Medulla oblongata (tissue), 1 donor: ENCODE data around the gene ARHGAP5.

Experiments
- DNase-seq: peaks from one replicate; pipeline ENCODE4 v3.0.0-alpha.2; 2015; ENCODE audit errors: extremely low spot score

Gene ARHGAP5

DNA sequence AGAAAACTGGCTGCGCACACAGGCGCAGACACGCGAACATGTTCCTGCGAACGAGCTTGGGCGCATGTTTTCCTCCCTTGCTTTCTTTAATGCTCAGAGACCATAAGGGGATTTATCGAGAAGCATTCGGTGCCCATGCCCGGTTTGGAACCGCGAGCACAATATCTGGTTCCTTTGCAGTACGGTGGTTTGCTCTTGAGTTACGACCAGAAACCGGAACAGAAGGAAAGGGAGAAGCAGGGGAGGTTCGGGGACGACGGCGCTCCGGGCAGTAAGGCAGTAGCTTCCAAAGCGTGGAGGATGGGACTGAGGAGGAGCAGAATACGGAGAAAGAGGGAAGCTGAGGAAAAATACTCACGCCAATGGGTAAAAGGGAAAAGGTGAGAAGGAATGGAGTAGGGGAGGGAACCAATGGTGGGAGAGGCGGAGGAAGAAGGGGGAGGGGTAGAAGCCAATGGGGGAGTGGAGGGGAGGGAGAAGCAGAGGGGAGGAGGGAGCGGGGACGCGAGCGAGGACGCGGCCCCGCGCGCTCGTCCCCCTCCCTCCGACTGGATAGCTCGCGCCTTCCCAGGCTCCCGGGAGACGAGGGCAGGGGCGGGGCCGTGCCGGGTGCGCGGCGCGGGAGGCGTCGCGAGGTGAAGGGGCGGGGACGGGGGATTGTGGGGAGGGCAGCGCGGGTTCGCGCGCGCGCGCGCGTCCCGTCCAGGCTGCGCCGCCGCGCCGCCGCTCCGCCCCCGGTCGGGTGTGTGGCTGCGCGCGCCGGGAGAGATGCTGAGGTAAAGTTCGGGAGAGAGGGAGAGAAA, 625 bp upstream of the ARHGAP5 start:
- peak; percentile 98 for DNase-seq

GRCh38 chr14:32078023-32078857, 1.1 kb downstream of the ARHGAP5 start:
- DNase-seq = peak; percentile 72

- peak; percentile 27 for DNase-seq
Observed at GRCh38 chr14:32078858-32079216, 1.7 kb downstream of the ARHGAP5 start.

GRCh38 chr14:32079264-32079663, 2.2 kb downstream of the ARHGAP5 start:
- DNase-seq = no peak

- no peak for DNase-seq
Observed at GRCh38 chr14:32080001-32080510, 3.0 kb downstream of the ARHGAP5 start.

GRCh38 chr14:32081901-32082300, 4.8 kb downstream of the ARHGAP5 start:
- DNase-seq = no peak

DNA sequence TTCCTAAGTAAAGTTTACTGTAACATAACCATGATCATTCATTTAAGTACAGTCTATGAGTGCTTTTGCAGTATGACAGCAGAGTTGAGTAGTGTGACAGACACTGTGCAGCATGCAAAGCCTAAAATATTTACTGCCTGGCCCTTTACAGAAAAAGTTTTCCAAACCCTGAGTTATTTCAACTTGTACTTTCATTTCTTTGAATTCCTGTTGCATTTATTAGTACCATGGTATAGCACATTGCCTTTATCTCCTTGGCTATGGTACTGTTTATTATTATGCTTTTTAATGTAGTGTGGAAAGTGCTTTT, 6.2 kb downstream of the ARHGAP5 start:
- no peak for DNase-seq

GRCh38 chr14:32083789-32084188, 6.7 kb downstream of the ARHGAP5 start:
- DNase-seq = no peak

DNA sequence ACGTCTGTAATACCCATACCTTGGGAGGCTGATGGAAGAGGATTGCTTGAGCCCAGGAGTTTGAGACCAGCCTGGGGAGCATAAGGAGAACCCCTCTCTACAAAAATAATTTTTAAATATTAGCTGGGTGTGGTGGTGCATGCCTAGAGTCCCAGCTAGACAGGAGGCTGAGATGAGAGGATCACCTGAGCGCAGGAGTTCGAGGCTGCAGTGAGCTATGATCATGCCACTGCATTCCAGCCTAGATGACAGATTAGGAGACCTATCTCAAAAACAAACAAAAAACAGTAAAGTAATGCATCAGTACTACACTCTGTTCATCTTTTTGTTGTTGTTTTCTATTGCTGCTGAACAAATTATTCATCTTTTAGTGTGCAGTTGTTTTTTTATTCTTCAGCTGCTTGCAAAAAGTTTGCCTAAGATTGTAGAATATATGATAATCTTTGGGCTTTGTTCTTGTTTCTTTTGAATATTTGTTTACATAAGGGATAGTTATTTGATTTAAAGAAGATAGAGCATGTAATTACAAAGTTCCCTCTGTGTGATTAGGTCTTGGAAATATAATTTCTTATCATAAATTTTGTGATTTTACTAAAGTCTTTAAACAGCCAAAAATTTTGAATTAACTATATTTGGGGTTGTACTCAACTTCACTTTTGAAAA, 8.2 kb downstream of the ARHGAP5 start:
- no peak for DNase-seq

DNA sequence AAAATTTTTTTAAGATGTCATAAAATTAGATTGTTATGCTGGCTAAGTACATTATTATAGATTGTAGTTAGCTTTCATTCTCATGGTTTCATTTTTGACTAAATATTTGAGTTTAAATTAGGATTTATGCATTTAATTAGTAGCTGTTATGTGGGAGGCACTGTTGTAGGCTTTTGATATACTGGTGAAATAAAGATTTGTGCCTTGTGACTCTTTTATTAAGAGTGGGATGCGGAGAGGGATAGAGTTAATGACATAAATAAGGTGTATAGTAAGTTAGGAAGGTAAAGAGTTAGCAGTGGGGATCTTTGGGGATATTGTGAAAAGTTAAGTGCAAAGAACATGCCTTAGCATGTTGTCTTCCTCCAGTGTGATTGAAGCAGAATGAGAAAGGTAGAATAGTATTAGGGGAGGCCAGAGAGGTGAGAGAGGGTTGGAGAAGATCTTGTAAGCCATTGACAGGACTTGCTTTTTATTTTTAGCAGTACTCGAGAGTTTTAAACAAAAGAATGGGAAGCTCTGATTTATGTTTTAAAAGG, 8.8 kb downstream of the ARHGAP5 start:
- no peak for DNase-seq

DNA sequence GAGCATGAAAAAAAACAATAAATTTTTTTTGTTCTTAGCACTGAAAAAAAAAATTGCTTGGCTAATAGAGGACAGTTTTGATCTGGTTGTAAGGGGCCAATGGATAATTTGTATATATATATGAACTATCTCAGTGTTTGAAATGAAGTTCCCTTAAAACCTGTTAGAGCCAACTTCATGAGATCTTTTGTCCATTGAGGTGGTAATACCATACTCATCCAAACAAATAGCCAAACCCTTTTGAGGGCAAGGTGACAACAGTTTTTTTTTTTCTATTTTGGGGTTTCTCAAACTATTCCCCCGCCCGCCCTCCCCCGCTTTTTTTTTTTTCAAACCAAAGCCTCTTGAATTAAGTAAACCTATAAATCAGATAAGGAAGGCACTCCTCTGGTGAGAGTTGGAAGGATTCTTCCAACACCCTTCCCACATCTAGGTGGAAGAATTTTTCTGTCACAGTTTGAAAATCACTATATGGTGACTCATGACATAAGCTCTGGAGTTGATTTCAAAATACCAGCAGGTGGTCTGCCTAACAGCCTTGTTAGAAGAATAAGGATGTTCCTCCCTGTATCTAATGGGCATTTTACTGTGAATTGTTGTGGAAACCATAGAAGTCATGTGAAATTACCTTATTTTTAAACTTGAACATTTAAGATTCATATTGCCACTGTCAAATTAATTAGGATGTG, 10.2 kb downstream of the ARHGAP5 start:
- no peak for DNase-seq

GRCh38 chr14:32087907-32088306, 10.8 kb downstream of the ARHGAP5 start:
- DNase-seq = no peak

GRCh38 chr14:32090686-32091085, 13.6 kb downstream of the ARHGAP5 start:
- peak; percentile 33 for DNase-seq

GRCh38 chr14:32099473-32099872, 22.4 kb downstream of the ARHGAP5 start:
- no peak for DNase-seq

DNA sequence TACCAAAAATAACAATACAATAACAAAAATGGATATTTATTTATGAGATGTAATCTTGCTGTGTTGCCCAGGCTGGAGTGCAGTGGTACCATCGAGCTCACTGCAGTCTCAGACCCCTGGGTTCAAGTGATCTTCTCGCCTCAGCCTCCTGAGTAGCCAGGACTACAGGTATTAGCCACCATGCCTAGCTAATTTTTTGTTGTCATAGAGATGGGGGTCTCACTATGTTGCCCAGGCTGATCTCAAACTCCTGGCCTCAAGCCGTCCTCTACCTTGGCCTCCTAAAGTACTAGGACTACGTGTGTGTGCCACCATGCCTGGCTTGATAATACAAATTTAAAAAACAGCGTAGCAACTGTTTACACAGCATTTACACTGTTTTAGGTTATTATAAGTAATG, 23.1 kb downstream of the ARHGAP5 start:
- no peak for DNase-seq

DNA sequence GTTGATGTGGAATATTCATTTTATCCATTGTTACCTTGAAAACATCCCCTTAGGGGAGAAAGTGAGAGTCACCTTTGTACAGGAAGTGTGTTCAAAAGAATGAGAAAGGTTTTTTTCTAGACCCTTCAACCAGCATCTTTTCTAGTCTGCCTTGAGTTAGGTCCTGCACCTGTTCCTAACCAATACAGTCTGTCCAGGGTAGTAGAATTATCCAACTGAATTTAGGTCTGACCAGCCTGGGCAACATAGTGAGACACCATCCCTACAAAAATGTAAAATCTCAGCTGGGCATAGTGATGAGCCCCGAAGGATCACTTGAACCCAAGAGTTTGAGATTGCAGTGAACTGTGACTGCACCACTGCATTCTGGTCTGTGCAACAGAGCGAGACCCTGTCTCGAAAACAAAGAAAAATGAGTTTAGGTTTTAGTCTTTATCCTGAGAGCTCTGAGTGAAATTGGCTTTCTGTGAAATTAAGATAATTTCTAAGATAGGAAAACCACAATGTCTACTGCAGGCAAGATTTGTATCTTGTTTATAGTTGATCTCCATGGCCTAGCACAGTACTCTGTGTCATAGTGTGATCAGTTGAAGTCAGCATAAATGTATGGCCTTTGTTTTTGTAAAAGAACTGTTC, 25.2 kb downstream of the ARHGAP5 start:
- no peak for DNase-seq

GRCh38 chr14:32102968-32103367, 25.9 kb downstream of the ARHGAP5 start:
- no peak for DNase-seq

DNA sequence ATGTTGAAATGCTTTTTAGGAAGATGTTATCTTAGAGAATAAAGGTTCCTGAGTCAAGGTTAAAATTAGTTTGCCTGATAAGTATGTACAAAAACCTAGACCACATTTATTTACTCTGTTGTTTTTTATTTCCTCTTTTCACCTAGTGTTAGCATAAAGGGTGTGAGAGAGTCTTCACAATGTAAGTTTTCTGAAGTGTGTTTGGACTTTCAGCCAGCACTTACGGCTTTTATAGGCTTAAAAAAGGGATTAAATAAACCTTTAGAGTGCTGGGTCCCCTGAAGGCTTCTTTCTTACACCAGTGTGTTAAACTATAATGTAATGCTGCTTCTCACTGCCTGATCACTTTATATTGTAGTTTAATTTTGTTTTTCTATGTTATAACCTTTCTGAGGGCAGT, 27.2 kb downstream of the ARHGAP5 start:
- DNase-seq = no peak

GRCh38 chr14:32104803-32105202, 27.7 kb downstream of the ARHGAP5 start:
- no peak for DNase-seq

GRCh38 chr14:32109676-32110547, 32.8 kb downstream of the ARHGAP5 start:
- no peak for DNase-seq
